HG03432 (cell line): ENCODE measurements around the gene ANKZF1.

Experiments
- ATAC-seq: cut with Tn5 transposase; IDR thresholded peaks from one replicate; pipeline ENCODE4 v1.9.1; 2021; ENCODE audit warnings: mild to moderate bottlenecking, moderate library complexity; ENCODE audit not compliant: unreplicated experiment

Gene ANKZF1

DNA sequence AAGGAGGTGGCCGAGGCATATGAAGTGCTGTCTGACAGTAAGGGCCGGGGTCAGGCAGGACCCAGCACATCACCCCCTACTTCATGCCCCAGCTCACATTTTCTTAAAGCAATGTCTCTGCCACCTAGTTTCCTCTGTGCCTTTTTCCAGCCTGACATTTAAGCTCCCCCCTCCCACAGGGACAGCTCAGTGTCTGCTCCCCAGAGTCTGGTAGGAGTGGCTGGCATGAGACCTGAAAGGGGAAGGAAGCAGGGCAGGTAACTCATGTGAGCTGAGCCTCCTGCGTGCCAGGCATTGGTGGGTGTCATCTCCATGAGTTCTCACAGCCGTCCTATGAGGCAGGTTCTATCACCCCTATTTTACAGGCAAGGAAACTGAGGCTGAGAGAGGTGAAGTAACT lies 51.0 kb downstream of the ANKZF1 start:
- ATAC-seq, result no peak

DNA sequence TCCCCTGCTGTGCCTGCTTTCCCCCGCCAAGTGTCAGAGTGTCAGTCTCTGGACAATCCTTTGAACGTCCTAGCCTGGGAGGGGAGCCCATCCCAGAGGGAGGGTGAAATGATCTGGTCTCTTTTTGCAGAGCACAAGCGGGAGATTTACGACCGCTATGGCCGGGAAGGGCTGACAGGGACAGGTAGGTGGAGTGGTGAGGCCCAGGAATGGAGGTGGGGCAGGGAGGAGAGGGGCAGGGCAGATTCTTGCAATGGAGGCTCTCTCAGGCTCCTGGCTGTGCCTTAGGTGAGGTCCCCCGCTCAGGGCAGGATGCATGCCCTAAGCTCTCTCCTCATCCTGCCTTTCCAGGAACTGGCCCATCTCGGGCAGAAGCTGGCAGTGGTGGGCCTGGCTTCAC lies 52.0 kb downstream of the ANKZF1 start:
- no peak for ATAC-seq

DNA sequence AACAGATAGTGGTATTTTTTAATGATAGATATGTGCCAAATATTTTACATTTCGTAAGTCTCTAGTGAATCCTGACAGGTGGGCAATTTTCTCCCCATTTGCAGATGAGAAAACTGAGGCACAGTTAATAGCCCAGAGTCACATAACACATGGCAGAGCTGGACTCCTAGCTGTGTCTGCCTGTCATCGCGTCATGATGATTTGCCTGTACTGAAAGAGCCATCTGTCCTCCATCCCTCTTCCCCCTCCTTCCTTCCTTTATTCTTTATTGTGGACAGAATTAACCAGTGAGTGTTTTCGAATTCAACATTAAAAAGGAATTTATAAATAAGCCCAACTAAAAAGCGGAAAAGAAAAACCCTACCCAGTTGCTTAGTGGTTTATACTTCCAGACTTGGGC lies 52.8 kb downstream of the ANKZF1 start:
- no peak for ATAC-seq

DNA sequence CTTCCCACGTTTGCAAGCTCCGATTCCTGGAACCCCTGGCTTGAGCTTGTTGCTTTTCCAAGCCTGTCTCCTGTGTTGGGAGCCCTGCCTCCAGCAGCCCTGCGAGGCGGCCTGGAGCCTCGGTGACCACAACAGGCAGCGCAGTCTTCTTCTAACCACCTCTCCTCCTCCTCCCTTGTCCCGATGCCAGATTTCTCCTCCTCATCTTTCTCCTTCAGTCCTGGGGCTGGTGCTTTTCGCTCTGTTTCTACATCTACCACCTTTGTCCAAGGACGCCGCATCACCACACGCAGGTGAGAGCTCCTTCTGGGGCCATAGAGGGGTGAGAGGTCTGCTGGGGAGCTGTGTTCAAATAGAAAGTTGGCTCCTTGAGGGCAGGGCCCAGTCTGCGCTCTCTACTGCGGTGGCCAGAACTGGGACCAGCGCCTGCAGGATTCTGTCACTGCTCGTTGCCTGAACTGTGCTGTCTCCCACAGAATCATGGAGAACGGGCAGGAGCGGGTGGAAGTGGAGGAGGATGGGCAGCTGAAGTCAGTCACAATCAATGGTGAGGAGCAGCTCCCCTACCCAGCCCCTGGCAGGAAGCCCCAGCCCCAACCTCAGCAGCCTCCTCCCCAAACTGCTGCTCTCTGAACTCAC lies 53.5 kb downstream of the ANKZF1 start:
- ATAC-seq, result no peak

DNA sequence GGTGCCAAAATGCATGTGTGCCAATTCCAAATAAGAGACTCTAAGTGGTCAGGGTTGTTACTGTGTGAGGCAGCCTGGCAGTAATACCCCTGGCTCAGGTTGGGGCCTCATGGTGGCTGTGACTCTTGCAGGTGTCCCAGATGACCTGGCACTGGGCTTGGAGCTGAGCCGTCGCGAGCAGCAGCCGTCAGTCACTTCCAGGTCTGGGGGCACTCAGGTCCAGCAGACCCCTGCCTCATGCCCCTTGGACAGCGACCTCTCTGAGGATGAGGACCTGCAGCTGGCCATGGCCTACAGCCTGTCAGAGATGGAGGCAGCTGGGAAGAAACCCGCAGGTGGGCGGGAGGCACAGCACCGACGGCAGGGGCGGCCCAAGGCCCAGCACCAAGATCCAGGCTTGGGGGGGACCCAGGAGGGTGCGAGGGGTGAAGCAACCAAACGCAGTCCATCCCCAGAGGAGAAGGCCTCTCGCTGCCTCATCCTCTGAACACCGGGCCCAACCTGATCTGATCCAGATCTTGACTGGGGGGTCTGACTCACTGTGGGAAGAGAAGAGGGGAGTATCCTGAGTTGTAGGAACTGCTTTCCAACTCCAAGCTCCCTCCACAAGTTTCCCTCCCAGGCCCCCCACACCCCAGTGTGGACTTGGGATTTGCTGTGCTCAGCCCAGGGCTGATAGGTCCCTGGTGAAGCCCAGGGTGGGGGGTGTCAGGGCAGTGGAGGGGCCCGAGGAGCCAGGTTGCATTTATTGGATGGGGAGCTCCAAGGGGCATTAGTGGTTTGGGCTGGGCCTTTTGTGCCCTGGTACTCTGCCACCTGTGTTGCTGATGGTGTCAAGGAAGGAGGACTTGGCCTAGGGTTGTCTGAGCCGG lies 55.1 kb downstream of the ANKZF1 start:
- ATAC-seq, result no peak

DNA sequence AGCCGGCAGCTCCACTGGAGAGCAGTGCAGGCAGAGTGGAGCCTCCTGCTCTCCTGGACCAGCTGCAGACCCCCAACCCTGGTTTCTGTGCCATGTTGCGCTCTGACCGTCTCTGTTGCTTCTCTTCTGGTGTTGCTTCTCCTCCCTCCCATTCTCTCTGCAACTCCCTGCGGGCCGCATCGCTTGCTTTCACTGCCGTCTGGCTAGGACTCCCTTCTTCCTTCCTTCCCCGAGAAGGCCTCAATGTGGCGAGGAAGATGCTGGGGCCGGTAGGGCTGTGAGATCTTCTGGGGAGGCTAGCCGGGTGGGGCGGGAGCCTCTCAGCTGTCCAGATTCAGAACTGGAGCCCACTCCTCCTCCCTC lies 55.7 kb downstream of the ANKZF1 start:
- ATAC-seq, result no peak

DNA sequence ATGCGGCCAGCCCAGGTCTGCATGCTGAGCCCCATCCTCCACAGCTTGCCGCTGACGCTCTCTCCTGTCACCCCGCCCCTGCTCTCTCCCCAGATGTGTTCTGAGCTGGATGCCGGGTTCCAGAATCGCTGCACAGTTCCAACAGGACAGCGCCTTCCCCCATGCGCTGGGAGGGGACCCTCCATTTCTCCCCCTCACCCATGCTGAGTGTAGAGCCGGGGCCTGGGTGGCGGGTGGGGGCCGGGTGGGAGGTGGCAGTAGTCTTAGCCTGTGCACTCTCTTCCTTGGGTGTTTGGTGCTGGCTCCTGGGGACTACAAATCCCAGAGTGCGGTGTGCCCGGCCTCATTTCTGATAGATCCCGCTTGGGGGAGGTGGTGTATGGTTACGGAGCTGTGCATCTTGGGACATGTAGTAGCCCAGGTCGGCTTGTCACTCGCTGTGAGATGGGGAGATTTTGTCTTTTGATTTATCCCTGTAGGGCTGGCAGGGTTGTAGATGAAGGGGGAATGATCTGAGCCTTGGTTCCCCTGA lies 56.4 kb downstream of the ANKZF1 start:
- ATAC-seq, result no peak
